Endothelial cell (in vitro differentiated cells): Measurements from ENCODE around the gene DENND2A. TPM values are rescaled to one million over a fixed set of nuclear protein-coding genes. Genes with fewer than 3 reads are reported as not detected.

Source experiments
- DNase-seq: peaks from one replicate; pipeline ENCODE4 v3.0.0; 2021; ENCODE audit warnings: low spot score
- H3K27ac Mint-ChIP-seq: one replicate; pipeline ENCODE4 v1.8.0; 2021; ENCODE audit warnings: mixed read lengths, inconsistent platforms; ENCODE audit not compliant: unreplicated experiment
- H3K27me3 Mint-ChIP-seq: one replicate; pipeline ENCODE4 v1.8.0; 2021; ENCODE audit warnings: mild to moderate bottlenecking, moderate library complexity, mixed read lengths, inconsistent platforms; ENCODE audit not compliant: unreplicated experiment
- H3K36me3 Mint-ChIP-seq: one replicate; pipeline ENCODE4 v1.8.0; 2021; ENCODE audit warnings: mild to moderate bottlenecking, low read depth, mixed read lengths, inconsistent platforms; ENCODE audit not compliant: unreplicated experiment
- H3K4me1 Mint-ChIP-seq: one replicate; pipeline ENCODE4 v1.8.0; 2021; ENCODE audit warnings: mild to moderate bottlenecking, mixed read lengths, inconsistent platforms; ENCODE audit not compliant: unreplicated experiment
- H3K4me3 Mint-ChIP-seq: one replicate; pipeline ENCODE4 v1.8.0; 2021; ENCODE audit warnings: mild to moderate bottlenecking, mixed read lengths, inconsistent platforms; ENCODE audit not compliant: unreplicated experiment
- H3K9me3 Mint-ChIP-seq: one replicate; pipeline ENCODE4 v1.8.0; 2021; ENCODE audit warnings: mixed read lengths, inconsistent platforms; ENCODE audit not compliant: unreplicated experiment
- CTCF ChIP-seq: fragments of 200-600 bp; sonication (generic); IDR thresholded peaks from one replicate; pipeline ENCODE4 v1.5.0; 2021; ENCODE audit warnings: antibody characterized with exemption; ENCODE audit not compliant: unreplicated experiment
- total RNA-seq: library from RNA; stranded (reverse); fragmentation: NEBNext Ultra II Directional; extraction: Animal tissue kit (Norgen Biotek cat#: 25700); gene quantifications from one replicate; pipeline ENCODE4 v1.2.1, GENCODE V29; 2021; ENCODE audit not compliant: unreplicated experiment

Gene DENND2A
- total RNA-seq, 1 donor from 2014 or later, result 41.0 TPM

- Mint-ChIP-seq H3K9me3 (no peaks in the 10 kb centered on the region), H3K27me3 (peaks cover 6% of the 10 kb centered on the region), H3K4me3 (no peak overlapping the region), H3K4me1 (peaks cover 8% of the 10 kb centered on the region), H3K36me3 (no peaks in the 10 kb centered on the region), H3K27ac (no peak overlapping the region)
- DNase-seq, result no peak
- TF ChIP-seq CTCF, result no peak
These were observed 14.0 kb upstream of the DENND2A start for GRCh38 chr7:140654661-140655060.

- Mint-ChIP-seq H3K27ac (no peak overlapping the region), H3K4me3 (no peak overlapping the region), H3K4me1 (peaks cover 8% of the 10 kb centered on the region), H3K27me3 (peaks cover 6% of the 10 kb centered on the region), H3K36me3 (no peaks in the 10 kb centered on the region), H3K9me3 (no peaks in the 10 kb centered on the region)
- no peak for DNase-seq
- no peak for TF ChIP-seq CTCF
These were observed 13.4 kb upstream of the DENND2A start for GRCh38 chr7:140654109-140654387.

- Mint-ChIP-seq H3K27ac (no peak overlapping the region), H3K4me1 (peaks cover 8% of the 10 kb centered on the region), H3K36me3 (no peaks in the 10 kb centered on the region), H3K27me3 (peaks cover 6% of the 10 kb centered on the region), H3K4me3 (no peak overlapping the region), H3K9me3 (no peaks in the 10 kb centered on the region)
- peak; percentile 80 for TF ChIP-seq CTCF
- DNase-seq, result peak; percentile 69
These were observed 12.9 kb upstream of the DENND2A start for GRCh38 chr7:140653319-140654108.

GRCh38 chr7:140650367-140650766, 9.8 kb upstream of the DENND2A start:
- Mint-ChIP-seq H3K4me1 (no peaks in the 10 kb centered on the region), H3K27me3 (peaks cover 6% of the 10 kb centered on the region), H3K9me3 (no peaks in the 10 kb centered on the region), H3K4me3 (no peak overlapping the region), H3K36me3 (no peaks in the 10 kb centered on the region), H3K27ac (no peak overlapping the region)
- TF ChIP-seq CTCF, result no peak
- no peak for DNase-seq

GRCh38 chr7:140649556-140650205, 9.1 kb upstream of the DENND2A start:
- no peak overlapping the region for H3K27ac Mint-ChIP-seq
- DNase-seq, result no peak

More at GRCh38 chr7:140649556-140650205, 9.1 kb upstream of the DENND2A start:
- no peaks in the 10 kb centered on the region for H3K4me1 Mint-ChIP-seq
- no peak for TF ChIP-seq CTCF
- H3K4me3 Mint-ChIP-seq, result no peak overlapping the region
- peaks cover 6% of the 10 kb centered on the region for H3K27me3 Mint-ChIP-seq
- no peaks in the 10 kb centered on the region for H3K9me3 Mint-ChIP-seq
- H3K36me3 Mint-ChIP-seq, result no peaks in the 10 kb centered on the region
